Neural cell (in vitro differentiated cells): ENCODE results near the gene MAMSTR. TPM values are rescaled to one million over a fixed set of nuclear protein-coding genes. Genes with fewer than 3 reads are reported as not detected.

Source experiments
- H2AFZ ChIP-seq: fragments of 200-600, 300-800 bp; sonication (generic), shearing (Covaris generic); 2 replicates; pipeline ENCODE4 v1.6.0; 2014; ENCODE audit warnings: low read depth, mild to moderate bottlenecking, antibody characterized with exemption, low read length, moderate library complexity
- H3F3A ChIP-seq: fragments of 200-600 bp; shearing (Covaris generic); 2 replicates; pipeline ENCODE4 v1.6.1; 2016; ENCODE audit warnings: mild to moderate bottlenecking, moderate library complexity, mixed read lengths, antibody characterized with exemption, low read length; ENCODE audit not compliant: insufficient read depth, poor library complexity, severe bottlenecking
- H3K27ac ChIP-seq: fragments of 200-600, 300-800 bp; sonication (generic), shearing (Covaris generic); 2 replicates; pipeline ENCODE4 v1.5.1; 2014; ENCODE audit warnings: mild to moderate bottlenecking, low read length, moderate library complexity
- H3K27me3 ChIP-seq: fragments of 300-800, 200-600 bp; sonication (generic), shearing (Covaris generic); 2 replicates; pipeline ENCODE4 v1.6.0; 2014; ENCODE audit warnings: mild to moderate bottlenecking, low read depth, low read length, moderate library complexity; ENCODE audit not compliant: insufficient read depth
- H3K36me3 ChIP-seq: fragments of 300-800, 200-600 bp; sonication (generic), shearing (Covaris generic); 2 replicates; pipeline ENCODE4 v1.5.1; 2014; ENCODE audit warnings: mild to moderate bottlenecking, antibody characterized with exemption, low read length, moderate library complexity; ENCODE audit not compliant: insufficient read depth
- H3K4me2 ChIP-seq: fragments of 300-800, 200-600 bp; sonication (generic), shearing (Covaris generic); 2 replicates; pipeline ENCODE4 v1.6.0; 2014; ENCODE audit warnings: mild to moderate bottlenecking, low read length
- H3K4me3 ChIP-seq: fragments of 300-800, 200-600 bp; sonication (generic), shearing (Covaris generic); 2 replicates; pipeline ENCODE4 v1.5.1; 2014; ENCODE audit warnings: mild to moderate bottlenecking, low read length, moderate library complexity
- H3K79me2 ChIP-seq: fragments of 200-600 bp; shearing (Covaris generic); replicated peaks from 2 replicates; pipeline ENCODE4 v1.6.0; 2014; ENCODE audit warnings: mild to moderate bottlenecking, low read length, moderate library complexity; ENCODE audit not compliant: insufficient read depth
- H3K9ac ChIP-seq: fragments of 300-800, 200-600 bp; sonication (generic), shearing (Covaris generic); 2 replicates; pipeline ENCODE4 v1.6.1; 2016; ENCODE audit warnings: mild to moderate bottlenecking, low read length, mixed read lengths
- H3K9me2 ChIP-seq: fragments of 200-600 bp; shearing (Covaris generic); 2 replicates; pipeline ENCODE4 v1.6.1; 2016; ENCODE audit warnings: mild to moderate bottlenecking, low read length, mixed read lengths; ENCODE audit not compliant: insufficient read depth
- H3K9me3 ChIP-seq: fragments of 200-600, 300-800 bp; sonication (generic), shearing (Covaris generic); 2 replicates; pipeline ENCODE4 v1.6.1; 2016; ENCODE audit warnings: mild to moderate bottlenecking, mixed run types, low read length, moderate library complexity, mixed read lengths
- H4K20me1 ChIP-seq: fragments of 200-600 bp; shearing (Covaris generic); 2 replicates; pipeline ENCODE4 v1.6.1; 2016; ENCODE audit warnings: mild to moderate bottlenecking, mixed run types; ENCODE audit not compliant: insufficient read depth
- CTCF ChIP-seq: fragments of 450-650 bp; IDR thresholded peaks from 2 replicates; pipeline ENCODE4 v1.5.1; 2014; ENCODE audit warnings: antibody characterized with exemption, mild to moderate bottlenecking, moderate library complexity; ENCODE audit not compliant: poor library complexity, severe bottlenecking
- EP300 ChIP-seq: fragments of 450-650 bp; conservative IDR thresholded peaks from 2 replicates; pipeline ENCODE4 v1.6.1; 2014; ENCODE audit warnings: antibody characterized with exemption, mild to moderate bottlenecking, moderate library complexity; ENCODE audit not compliant: poor library complexity, severe bottlenecking
- EZH2 ChIP-seq: fragments of 200-600, 300-800 bp; shearing (Covaris generic), sonication (generic); IDR thresholded peaks from 2 replicates; pipeline ENCODE4 v1.6.1; 2014; ENCODE audit warnings: antibody characterized with exemption, low read length, borderline replicate concordance, mild to moderate bottlenecking; ENCODE audit not compliant: insufficient read depth, poor library complexity, severe bottlenecking
- MXI1 ChIP-seq: fragments of 450-650 bp; conservative IDR thresholded peaks from 2 replicates; pipeline ENCODE4 v1.6.1; 2014; ENCODE audit warnings: antibody characterized with exemption, mild to moderate bottlenecking; ENCODE audit not compliant: poor library complexity, severe bottlenecking
- POLR2AphosphoS5 ChIP-seq: IDR thresholded peaks from 2 replicates; pipeline ENCODE4 v1.6.1; 2012
- RAD21 ChIP-seq: fragments of 450-650 bp; conservative IDR thresholded peaks from 2 replicates; pipeline ENCODE4 v1.6.1; 2014; ENCODE audit warnings: antibody characterized with exemption, mild to moderate bottlenecking, moderate library complexity
- REST ChIP-seq: IDR thresholded peaks from 2 replicates; pipeline ENCODE4 v1.6.1; 2012; ENCODE audit warnings: borderline replicate concordance
- SMC3 ChIP-seq: fragments of 450-650 bp; conservative IDR thresholded peaks from 2 replicates; pipeline ENCODE4 v1.6.1; 2014; ENCODE audit warnings: antibody characterized with exemption, mild to moderate bottlenecking, moderate library complexity; ENCODE audit not compliant: poor library complexity
- TAF1 ChIP-seq: IDR thresholded peaks from 2 replicates; pipeline ENCODE4 v1.6.1; 2012; ENCODE audit warnings: low read depth
- polyA plus RNA-seq: library from polyadenylated mRNA; depleted of rRNA; stranded (reverse); fragments of >200 nt; gene quantifications from 2 replicates; pipeline ENCODE4 v1.2.3, GENCODE V29; 2014

Gene MAMSTR
- polyA plus RNA-seq, 1 donor from 2014 or later = 0.36 TPM

- H2AFZ ChIP-seq = no peak overlapping the region
- no peaks in the 10 kb centered on the region for H3F3A ChIP-seq
Observed at GRCh38 chr19:48670699-48671445, 48.7 kb downstream of the MAMSTR start.

More at GRCh38 chr19:48670699-48671445, 48.7 kb downstream of the MAMSTR start:
- Histone ChIP-seq H3K4me3 (no peak overlapping the region), H3K27ac (no peak overlapping the region), H3K9me2 (no peaks in the 10 kb centered on the region), H3K27me3 (no peaks in the 10 kb centered on the region), H3K79me2 (no peaks in the 10 kb centered on the region), H3K36me3 (no peaks in the 10 kb centered on the region), H3K9ac (no peak overlapping the region), H4K20me1 (no peaks in the 10 kb centered on the region), H3K4me2 (no peak overlapping the region), H3K9me3 (no peaks in the 10 kb centered on the region)
- TF ChIP-seq RAD21 (no peak), CTCF (no peak), TAF1 (no peak), REST (no peak), SMC3 (no peak), MXI1 (no peak), EP300 (no peak), POLR2AphosphoS5 (no peak), EZH2 (no peak)
